SK-N-SH treated with all-trans-retinoic acid at 6 μM for 48 hours (cell line): Measurements from ENCODE around the gene OSBP.

ENCODE experiments used
- ARNTL ChIP-seq: fragments of 450-650 bp; formaldehyde crosslinking; IDR thresholded peaks from 2 replicates; pipeline ENCODE4 v1.5.0; 2020; ENCODE audit warnings: low read depth, mild to moderate bottlenecking, moderate library complexity, borderline replicate concordance
- CREB5 ChIP-seq: fragments of 250-450 bp; sonication (Bioruptor Pico); IDR thresholded peaks from 2 replicates; pipeline ENCODE4 v1.5.1; 2020; ENCODE audit warnings: low read depth, mild to moderate bottlenecking, moderate library complexity
- CSDC2 ChIP-seq: fragments of 250-450 bp; sonication (Bioruptor Pico); IDR thresholded peaks from 2 replicates; pipeline ENCODE4 v1.5.0; 2020; ENCODE audit warnings: mild to moderate bottlenecking, moderate library complexity
- ESRRG ChIP-seq: fragments of 250-450 bp; sonication (Bioruptor Pico); IDR thresholded peaks from 2 replicates; pipeline ENCODE4 v1.6.1; 2021; ENCODE audit warnings: mild to moderate bottlenecking
- SNAI2 ChIP-seq: fragments of 250-450 bp; sonication (Bioruptor Pico); IDR thresholded peaks from 2 replicates; pipeline ENCODE4 v1.5.0; 2020; ENCODE audit warnings: mild to moderate bottlenecking, moderate library complexity
- TCF4 ChIP-seq: fragments of 250-450 bp; sonication (Bioruptor Pico); IDR thresholded peaks from 2 replicates; pipeline ENCODE4 v1.8.0; 2021; ENCODE audit warnings: mild to moderate bottlenecking, moderate library complexity, borderline replicate concordance
- TOX ChIP-seq: fragments of 250-450 bp; sonication (Bioruptor Pico); IDR thresholded peaks from 2 replicates; pipeline ENCODE4 v1.8.0; 2021; ENCODE audit warnings: mild to moderate bottlenecking, moderate library complexity, borderline replicate concordance
- ZC3H10 ChIP-seq: fragments of 250-450 bp; sonication (Bioruptor Pico); IDR thresholded peaks from 2 replicates; pipeline ENCODE4 v1.5.1; 2021; ENCODE audit warnings: mild to moderate bottlenecking, moderate library complexity
- ZNF8 ChIP-seq: fragments of 450-650 bp; formaldehyde crosslinking; IDR thresholded peaks from 2 replicates; pipeline ENCODE4 v1.5.0; 2020; ENCODE audit warnings: mild to moderate bottlenecking, moderate library complexity

DNA sequence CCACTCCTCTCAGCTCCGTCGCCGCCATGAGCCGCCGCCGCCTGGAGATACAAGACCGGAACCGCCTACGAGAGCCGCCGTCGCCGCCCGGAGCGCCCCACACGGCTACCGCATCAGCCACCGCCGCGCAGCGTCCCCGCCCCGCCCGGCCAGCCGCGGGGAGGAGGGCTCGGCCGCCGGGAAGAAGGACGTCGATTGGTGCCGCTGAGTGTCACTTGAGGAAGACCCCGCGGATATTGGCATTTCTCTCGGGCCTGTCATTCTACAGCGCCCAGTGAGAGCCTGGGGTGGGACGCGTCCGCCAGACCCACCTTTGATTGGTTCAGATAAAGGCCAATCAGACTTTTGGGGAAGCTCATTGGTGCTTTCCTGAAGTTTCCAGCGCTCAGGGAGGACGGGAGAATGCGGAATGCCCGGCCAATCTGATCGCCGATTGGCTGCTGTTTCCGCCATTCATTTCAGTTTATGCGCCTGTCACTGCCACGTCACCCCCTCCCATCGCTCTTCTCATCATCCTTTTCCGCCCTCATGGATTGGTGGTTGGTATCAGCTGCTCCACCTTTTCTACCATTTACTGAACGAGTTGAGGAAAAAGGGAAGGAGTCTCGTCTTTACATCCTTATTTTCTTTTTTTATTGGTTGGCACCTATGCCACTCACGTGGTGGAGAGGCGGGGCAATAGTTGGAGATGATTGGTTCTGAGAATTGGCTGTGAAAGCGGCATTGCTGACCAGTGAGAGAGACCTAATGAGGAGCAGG, at the start of gene OSBP:
- TF ChIP-seq ARNTL (CRISPR knock-in tag) (no peak), ZNF8 (CRISPR knock-in tag) (no peak), TCF4 (CRISPR knock-in tag) (no peak), ZC3H10 (CRISPR knock-in tag) (no peak), ESRRG (no peak), CREB5 (CRISPR knock-in tag) (no peak), SNAI2 (CRISPR knock-in tag) (no peak), TOX (CRISPR knock-in tag) (no peak), CSDC2 (CRISPR knock-in tag) (no peak)
